Type B pancreatic cell (in vitro differentiated cells): ENCODE measurements around the gene CXCR6. TPM values are rescaled to one million over a fixed set of nuclear protein-coding genes. Genes with fewer than 3 reads are reported as not detected.

ENCODE experiments used
- DNase-seq: peaks from one replicate; pipeline ENCODE4 v3.0.0; 2021; ENCODE audit warnings: mixed read lengths; ENCODE audit not compliant: unreplicated experiment; ENCODE audit errors: extremely low spot score
- H3K27ac Mint-ChIP-seq: 2 replicates; pipeline ENCODE4 v1.8.0; 2021; ENCODE audit warnings: mild to moderate bottlenecking, mixed read lengths
- H3K27me3 Mint-ChIP-seq: 2 replicates; pipeline ENCODE4 v1.8.0; 2021; ENCODE audit warnings: mixed read lengths
- H3K36me3 Mint-ChIP-seq: 2 replicates; pipeline ENCODE4 v1.8.0; 2021; ENCODE audit warnings: mixed read lengths
- H3K4me1 Mint-ChIP-seq: one replicate; pipeline ENCODE4 v1.8.0; 2021; ENCODE audit warnings: mixed read lengths; ENCODE audit not compliant: unreplicated experiment
- H3K4me3 Mint-ChIP-seq: 2 replicates; pipeline ENCODE4 v1.8.0; 2021; ENCODE audit warnings: mild to moderate bottlenecking, mixed read lengths
- H3K9me3 Mint-ChIP-seq: 2 replicates; pipeline ENCODE4 v1.8.0; 2021; ENCODE audit warnings: mixed read lengths
- CTCF ChIP-seq: fragments of 200-600 bp; sonication (generic); conservative IDR thresholded peaks from 2 replicates; pipeline ENCODE4 v1.5.0; 2021; ENCODE audit warnings: antibody characterized with exemption, mild to moderate bottlenecking
- total RNA-seq: library from RNA; stranded (reverse); gene quantifications from 2 replicates; pipeline ENCODE4 v1.2.1, GENCODE V29; 2021; ENCODE audit warnings: low replicate concordance

CXCR6 gene
- total RNA-seq, 1 donor from 2014 or later: not detected

GRCh38 chr3:45960289-45960688 is 17.0 kb downstream of the CXCR6 start:
- peaks cover 30% of the 10 kb centered on the region for H3K36me3 Mint-ChIP-seq

GRCh38 chr3:45962033-45962432 is 18.8 kb downstream of the CXCR6 start:
- TF ChIP-seq CTCF: no peak
- H3K4me1 Mint-ChIP-seq: no peaks in the 10 kb centered on the region

More at GRCh38 chr3:45960289-45960688, 17.0 kb downstream of the CXCR6 start:
- no peaks in the 10 kb centered on the region for H3K9me3 Mint-ChIP-seq
- DNase-seq: no peak
- H3K27me3 Mint-ChIP-seq: no peaks in the 10 kb centered on the region
- H3K4me3 Mint-ChIP-seq: no peak overlapping the region
- H3K27ac Mint-ChIP-seq: no peak overlapping the region
- no peaks in the 10 kb centered on the region for H3K4me1 Mint-ChIP-seq
- TF ChIP-seq CTCF: no peak

GRCh38 chr3:45964139-45964538 is 20.9 kb downstream of the CXCR6 start:
- Mint-ChIP-seq H3K36me3 (peaks cover 25% of the 10 kb centered on the region), H3K4me1 (no peaks in the 10 kb centered on the region), H3K27ac (no peak overlapping the region), H3K9me3 (no peaks in the 10 kb centered on the region), H3K4me3 (no peak overlapping the region), H3K27me3 (no peaks in the 10 kb centered on the region)
- TF ChIP-seq CTCF: no peak
- DNase-seq: no peak

More at GRCh38 chr3:45962033-45962432, 18.8 kb downstream of the CXCR6 start:
- Mint-ChIP-seq H3K27ac (no peak overlapping the region), H3K27me3 (no peaks in the 10 kb centered on the region), H3K36me3 (peaks cover 30% of the 10 kb centered on the region), H3K9me3 (no peaks in the 10 kb centered on the region), H3K4me3 (no peak overlapping the region)
- no peak for DNase-seq

GRCh38 chr3:45965253-45965652 is 22.0 kb downstream of the CXCR6 start:
- Mint-ChIP-seq H3K9me3 (no peaks in the 10 kb centered on the region), H3K27ac (no peak overlapping the region), H3K36me3 (peaks cover 19% of the 10 kb centered on the region), H3K4me1 (no peaks in the 10 kb centered on the region), H3K4me3 (no peak overlapping the region), H3K27me3 (no peaks in the 10 kb centered on the region)
- TF ChIP-seq CTCF: no peak
- DNase-seq: no peak

- Mint-ChIP-seq H3K27me3 (no peaks in the 10 kb centered on the region), H3K9me3 (no peaks in the 10 kb centered on the region), H3K36me3 (peaks cover 19% of the 10 kb centered on the region), H3K4me3 (no peak overlapping the region), H3K27ac (no peak overlapping the region), H3K4me1 (no peaks in the 10 kb centered on the region)
- no peak for TF ChIP-seq CTCF
- DNase-seq: no peak
Measured at GRCh38 chr3:45965653-45966052, 22.4 kb downstream of the CXCR6 start.

GRCh38 chr3:45966371-45966791 is 23.1 kb downstream of the CXCR6 start:
- Mint-ChIP-seq H3K36me3 (peaks cover 19% of the 10 kb centered on the region), H3K9me3 (no peaks in the 10 kb centered on the region), H3K27me3 (no peaks in the 10 kb centered on the region), H3K27ac (no peak overlapping the region), H3K4me1 (no peaks in the 10 kb centered on the region), H3K4me3 (no peak overlapping the region)
- DNase-seq: no peak
- TF ChIP-seq CTCF: no peak
